Tibial nerve (tissue), 4 donors: Measurements from ENCODE around the gene PTMS. TPM values are rescaled to one million over a fixed set of nuclear protein-coding genes. Genes with fewer than 3 reads are reported as not detected.
"Not testable (repeated sequence)": the region's sequence is repeated elsewhere in the genome, so short reads cannot be mapped to it uniquely, and the experiment has no call there.

Experiments
- DNase-seq, 2 donors: peaks; one replicate each; pipeline ENCODE4 v3.0.0-alpha.2; 2019; ENCODE audit warnings: low spot score in 2 of 2
- H3K27ac ChIP-seq, 4 donors: fragments of 200-600 bp; sonication (generic) in 3 of 4; one replicate each; pipeline ENCODE4 v1.5.1; 2017 to 2019; ENCODE audit warnings: mild to moderate bottlenecking in 1 of 4
- H3K27me3 ChIP-seq, 2 donors: fragments of 200-600 bp; sonication (generic) in 1 of 2; one replicate each; pipeline versions ENCODE4 v1.5.1 to v1.6.0; 2017 to 2019
- H3K36me3 ChIP-seq, 3 donors: fragments of 200-600 bp; sonication (generic); one replicate each; pipeline ENCODE4 v1.5.1; 2018 to 2019
- H3K4me1 ChIP-seq, 4 donors: fragments of 200-600 bp; sonication (generic) in 3 of 4; one replicate each; pipeline ENCODE4 v1.5.1; 2017 to 2019
- H3K4me3 ChIP-seq, 4 donors: fragments of 200-600 bp; sonication (generic) in 3 of 4; one replicate each; pipeline ENCODE4 v1.5.1; 2017 to 2019; ENCODE audit warnings: mild to moderate bottlenecking in 1 of 4, moderate library complexity in 1 of 4
- H3K9me3 ChIP-seq, 4 donors: fragments of 200-600 bp; sonication (generic) in 3 of 4; one replicate each; pipeline ENCODE4 v1.5.1; 2017 to 2019
- EP300 ChIP-seq, 2 donors: sonication (generic); formaldehyde crosslinking; IDR thresholded peaks; one replicate each; pipeline ENCODE4 v1.6.1; 2017; ENCODE audit warnings: antibody characterized with exemption in 2 of 2, mild to moderate bottlenecking in 1 of 2
- POLR2A ChIP-seq, 2 donors: fragments of 450-650 bp; IDR thresholded peaks; one replicate each; pipeline ENCODE4 v1.6.1; 2017; ENCODE audit warnings: antibody characterized with exemption in 2 of 2, mild to moderate bottlenecking in 2 of 2, moderate library complexity in 2 of 2
- WGBS, 2 donors: methylation state at CpG; one replicate each; pipeline ENCODE4 v1.1.5; 2018; 5-methylcytosine and 5-hydroxymethylcytosine counted together
- total RNA-seq, 4 donors: library from RNA; depleted of rRNA; stranded (reverse); fragments of >200 nt; gene quantifications; one replicate each; pipeline ENCODE4 v1.1.0, GENCODE V29; 2016
- TF ChIP-seq, protein P1 (sequence below), 5 experiments: fragments of 200-600 bp in 3 of 5; fragments of 450-650 bp in 2 of 5; sonication (generic) in 3 of 5; IDR thresholded peaks; one replicate each; pipeline ENCODE4 v1.5.1; 2016 to 2019; ENCODE audit warnings: antibody characterized with exemption in 5 of 5, mild to moderate bottlenecking in 3 of 5, moderate library complexity in 2 of 5

Gene PTMS
- total RNA-seq, 4 donors from 2014 or later = 112 to 225 (median 174) TPM

DNA sequence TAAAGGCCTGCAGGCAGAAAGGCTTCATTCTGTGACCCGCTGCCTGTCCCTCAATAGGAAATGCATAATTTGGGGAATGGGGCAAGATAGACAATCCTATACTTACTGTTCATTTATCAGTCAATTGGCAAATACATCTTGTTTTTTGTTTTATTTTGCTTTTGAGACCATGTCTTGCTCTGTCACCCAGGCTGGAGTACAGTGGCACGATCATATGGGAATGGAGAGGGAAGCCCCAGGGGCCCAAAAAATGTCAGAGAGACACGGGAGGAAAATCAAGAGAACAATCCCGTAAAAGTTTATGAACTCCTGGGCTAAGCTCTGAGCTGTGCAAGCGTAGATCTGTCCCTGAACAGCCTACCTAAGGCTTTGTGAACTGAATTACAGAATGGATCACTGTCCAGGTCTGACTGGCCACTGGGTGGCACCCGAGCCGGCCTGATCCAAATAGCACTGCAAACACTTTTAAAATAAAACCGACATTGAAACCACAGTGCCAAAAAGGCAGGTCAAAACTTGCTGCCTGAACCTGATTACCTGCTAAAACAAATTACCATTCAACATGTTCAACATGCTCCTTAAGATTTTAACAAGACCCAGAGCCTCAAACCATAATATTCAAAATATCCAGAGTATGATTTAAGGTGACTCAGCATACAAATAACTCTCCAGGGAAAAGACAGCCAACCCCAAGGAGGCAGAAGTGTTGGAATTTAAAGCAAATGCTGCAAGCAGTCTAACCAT, 30.5 kb upstream of the PTMS start:
- H3K4me3 ChIP-seq = no peak overlapping the region
- H3K27me3 ChIP-seq = no peaks in the 10 kb centered on the region
- TF ChIP-seq POLR2A (IDR thresholded peaks at IDR 0.05) = no peak
- TF ChIP-seq, protein P1, sequence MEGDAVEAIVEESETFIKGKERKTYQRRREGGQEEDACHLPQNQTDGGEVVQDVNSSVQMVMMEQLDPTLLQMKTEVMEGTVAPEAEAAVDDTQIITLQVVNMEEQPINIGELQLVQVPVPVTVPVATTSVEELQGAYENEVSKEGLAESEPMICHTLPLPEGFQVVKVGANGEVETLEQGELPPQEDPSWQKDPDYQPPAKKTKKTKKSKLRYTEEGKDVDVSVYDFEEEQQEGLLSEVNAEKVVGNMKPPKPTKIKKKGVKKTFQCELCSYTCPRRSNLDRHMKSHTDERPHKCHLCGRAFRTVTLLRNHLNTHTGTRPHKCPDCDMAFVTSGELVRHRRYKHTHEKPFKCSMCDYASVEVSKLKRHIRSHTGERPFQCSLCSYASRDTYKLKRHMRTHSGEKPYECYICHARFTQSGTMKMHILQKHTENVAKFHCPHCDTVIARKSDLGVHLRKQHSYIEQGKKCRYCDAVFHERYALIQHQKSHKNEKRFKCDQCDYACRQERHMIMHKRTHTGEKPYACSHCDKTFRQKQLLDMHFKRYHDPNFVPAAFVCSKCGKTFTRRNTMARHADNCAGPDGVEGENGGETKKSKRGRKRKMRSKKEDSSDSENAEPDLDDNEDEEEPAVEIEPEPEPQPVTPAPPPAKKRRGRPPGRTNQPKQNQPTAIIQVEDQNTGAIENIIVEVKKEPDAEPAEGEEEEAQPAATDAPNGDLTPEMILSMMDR (IDR thresholded peaks at IDR 0.05) = peak; percentile 46 to 78 (median 61)
- WGBS, 2 donors = 35 to 45% methylated on average over 8 of the region's 8 CpGs
- peaks cover 0 to 3% (median 0%) of the 10 kb centered on the region in 4 donors for H3K4me1 ChIP-seq
- H3K27ac ChIP-seq = no peak overlapping the region
- peaks cover 0 to 45% (median 8%) of the 10 kb centered on the region in 3 donors for H3K36me3 ChIP-seq
- DNase-seq = peak; percentile 44 to 58
- no peaks in the 10 kb centered on the region for H3K9me3 ChIP-seq

DNA sequence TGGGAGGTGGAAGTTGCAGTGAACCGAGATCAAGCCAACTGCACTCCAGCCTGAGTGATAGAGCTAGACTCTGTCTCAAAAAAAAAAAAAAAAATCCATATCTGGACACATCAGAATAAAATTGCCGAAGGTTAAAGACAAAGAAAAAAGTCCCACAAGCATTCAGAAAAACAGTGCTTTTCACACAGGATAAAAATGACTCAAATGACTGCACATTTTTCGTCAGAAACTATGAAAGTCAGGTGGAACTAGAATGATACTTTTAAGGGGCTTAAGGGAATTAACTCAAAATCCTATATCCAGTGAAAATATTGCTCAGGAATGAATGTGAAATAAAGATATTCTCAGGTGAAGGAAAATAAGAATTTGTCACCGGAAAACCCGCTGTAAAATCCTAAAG, 29.4 kb upstream of the PTMS start:
- H3K27me3 ChIP-seq = no peaks in the 10 kb centered on the region
- H3K36me3 ChIP-seq = peaks cover 0 to 34% (median 0%) of the 10 kb centered on the region in 3 donors
- H3K9me3 ChIP-seq = no peaks in the 10 kb centered on the region
- no peak overlapping the region for H3K27ac ChIP-seq
- no peak for TF ChIP-seq POLR2A (IDR thresholded peaks at IDR 0.05)
- no peak for TF ChIP-seq EP300 (IDR thresholded peaks at IDR 0.05)
- TF ChIP-seq, protein P1 (IDR thresholded peaks at IDR 0.05) = no peak
- peaks cover 0 to 3% (median 0%) of the 10 kb centered on the region in 4 donors for H3K4me1 ChIP-seq
- DNase-seq = no peak
- 95 to 97% methylated on average over 5 of the region's 5 CpGs for WGBS, 2 donors
- no peak overlapping the region for H3K4me3 ChIP-seq

DNA sequence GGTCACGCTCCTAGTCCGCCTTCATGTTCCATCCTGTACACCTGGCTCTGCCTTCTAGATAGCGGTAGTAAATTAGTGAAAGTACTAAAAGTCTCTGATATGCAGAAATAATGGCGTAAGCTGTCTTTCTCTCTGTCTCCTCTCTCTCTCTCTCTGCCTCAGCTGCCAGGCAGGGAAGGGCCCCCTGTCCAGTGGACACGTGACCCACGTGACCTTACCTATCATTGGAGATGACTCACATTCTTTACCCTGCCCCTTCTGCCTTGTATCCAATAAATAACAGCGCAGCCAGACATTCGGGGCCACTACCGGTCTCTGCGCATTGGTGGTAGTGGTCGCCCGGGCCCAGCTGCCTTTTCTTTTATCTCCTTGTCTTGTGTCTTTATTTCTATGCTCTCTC, 24.1 kb upstream of the PTMS start:
- DNase-seq, H3K4me1 ChIP-seq, H3K27ac ChIP-seq, H3K4me3 ChIP-seq, H3K27me3 ChIP-seq, H3K9me3 ChIP-seq: not testable (repeated sequence)
- H3K36me3 ChIP-seq = peaks cover 0 to 15% (median 0%) of the 10 kb centered on the region in 3 donors
- WGBS, 2 donors = 81 to 90% methylated on average over 12 of the region's 12 CpGs

DNA sequence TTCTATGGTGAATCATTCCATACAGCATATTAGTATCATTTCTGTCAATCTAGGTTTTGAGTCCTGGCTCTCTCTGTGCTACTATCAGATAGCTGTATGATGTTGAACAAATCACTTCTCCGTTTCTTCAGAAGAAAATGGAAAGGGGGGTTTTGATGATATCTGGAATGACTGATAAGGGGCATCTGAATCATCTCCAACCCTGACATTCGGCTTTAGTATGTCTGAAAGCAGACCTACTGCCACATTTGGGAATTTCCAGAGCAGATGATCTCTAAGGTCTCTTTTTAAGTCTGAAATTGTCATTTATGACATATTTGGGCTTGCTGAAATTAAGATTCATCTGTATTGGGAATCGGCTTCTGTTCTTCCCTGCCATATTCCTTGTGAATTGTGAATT, 23.3 kb upstream of the PTMS start:
- TF ChIP-seq EP300 (IDR thresholded peaks at IDR 0.05) (no peak), POLR2A (IDR thresholded peaks at IDR 0.05) (no peak)
- TF ChIP-seq, protein P1 (IDR thresholded peaks at IDR 0.05) = no peak
- no peak for DNase-seq
- no peak overlapping the region for H3K27ac ChIP-seq
- peaks cover 0 to 23% (median 6%) of the 10 kb centered on the region in 3 donors for H3K36me3 ChIP-seq
- no peak overlapping the region for H3K4me3 ChIP-seq
- no peaks in the 10 kb centered on the region for H3K9me3 ChIP-seq
- peaks cover 0 to 3% (median 0%) of the 10 kb centered on the region in 4 donors for H3K4me1 ChIP-seq
- H3K27me3 ChIP-seq = no peaks in the 10 kb centered on the region
- WGBS, 2 donors = 77 to 88% methylated on average over 3 of the region's 3 CpGs

DNA sequence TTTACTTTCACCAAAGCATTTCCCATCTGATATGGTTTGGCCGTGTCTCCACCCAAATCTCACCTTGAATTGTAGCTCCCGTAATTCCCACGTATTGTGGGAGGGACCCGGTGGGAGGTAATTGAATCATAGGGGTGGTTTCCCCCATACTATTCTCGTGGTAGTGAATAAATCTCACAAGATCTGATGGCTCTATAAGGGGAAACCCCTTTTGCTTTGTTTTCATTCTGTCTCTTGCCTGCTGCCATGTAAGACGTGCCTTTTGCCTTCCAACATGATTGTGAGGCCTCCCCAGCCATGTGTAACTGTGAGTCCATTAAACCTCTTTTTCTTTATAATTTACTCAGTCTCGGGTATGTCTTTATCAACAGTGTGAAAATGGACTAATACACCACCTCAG, 22.9 kb upstream of the PTMS start:
- not testable (repeated sequence) for H3K4me3 ChIP-seq, H3K27me3 ChIP-seq, H3K9me3 ChIP-seq, DNase-seq, H3K4me1 ChIP-seq, H3K27ac ChIP-seq
- peaks cover 0 to 28% (median 10%) of the 10 kb centered on the region in 3 donors for H3K36me3 ChIP-seq
- 72 to 74% methylated on average over 7 of the region's 7 CpGs for whole genome bisulfite sequencing, 2 donors

DNA sequence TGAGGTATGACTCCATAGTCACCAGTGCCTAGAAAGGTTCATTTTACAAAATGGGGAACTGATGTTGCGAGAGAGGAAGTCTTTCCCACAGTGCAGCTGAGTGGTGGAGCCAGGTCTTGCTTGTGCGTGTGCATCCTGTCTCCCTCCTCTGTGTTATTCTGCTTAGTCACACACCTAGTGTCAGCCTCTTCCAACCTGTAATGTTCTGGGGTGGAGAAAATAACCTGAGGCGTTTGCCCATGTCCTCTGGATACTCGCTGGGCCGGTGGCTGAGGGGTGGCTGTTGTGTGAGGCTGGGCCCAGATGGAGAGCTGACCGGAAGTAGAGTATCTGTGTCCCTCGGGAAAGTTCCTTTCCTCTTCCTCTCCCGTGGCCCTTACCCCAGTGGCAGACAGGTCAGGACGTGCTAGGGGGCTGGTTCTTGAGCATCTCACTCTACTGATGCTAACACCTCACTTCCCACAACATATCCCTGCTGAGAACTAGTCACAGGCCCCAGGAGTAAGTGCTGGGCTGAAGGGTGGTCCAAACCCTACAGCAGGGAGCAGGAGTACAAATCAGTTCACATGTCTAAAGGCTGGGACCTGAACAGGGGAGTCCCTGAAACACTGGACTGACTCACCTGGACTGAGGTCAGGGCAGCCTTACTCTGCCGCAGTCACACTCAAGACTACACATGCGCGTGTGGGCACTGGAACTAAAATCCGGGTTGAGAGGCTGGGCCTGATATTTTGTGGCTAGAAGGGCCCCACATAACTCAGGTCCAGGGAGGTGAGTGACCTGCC, 20.2 kb upstream of the PTMS start:
- no peak for DNase-seq
- TF ChIP-seq, protein P1 (IDR thresholded peaks at IDR 0.05) = no peak
- TF ChIP-seq EP300 (IDR thresholded peaks at IDR 0.05) (no peak), POLR2A (IDR thresholded peaks at IDR 0.05) (no peak)
- H3K27ac ChIP-seq = peak overlapping the region in 1 of 4 donors; percentile 18
- no peaks in the 10 kb centered on the region for H3K9me3 ChIP-seq
- H3K4me1 ChIP-seq = peaks cover 0 to 4% (median 2%) of the 10 kb centered on the region in 4 donors
- H3K4me3 ChIP-seq = no peak overlapping the region
- WGBS, 2 donors = 61 to 69% methylated on average over 9 to 13 of the region's 13 CpGs
- peaks cover 0 to 54% (median 24%) of the 10 kb centered on the region in 3 donors for H3K36me3 ChIP-seq
- no peaks in the 10 kb centered on the region for H3K27me3 ChIP-seq
